Measurements from ENCODE around the gene TMEM52. TPM values are rescaled to one million over a fixed set of nuclear protein-coding genes. Genes with fewer than 3 reads are reported as not detected.
A peak's percentile ranks its signal among the peaks of the same experiment; 100 is the strongest.

The TMEM52 gene
- total and polyA plus RNA-seq, 9 of the 15 experiments (the other 6 are each of a cell fraction or from before 2014, with no cell fraction given), result 0.37 to 22.5 (median 6.8) TPM

DNA sequence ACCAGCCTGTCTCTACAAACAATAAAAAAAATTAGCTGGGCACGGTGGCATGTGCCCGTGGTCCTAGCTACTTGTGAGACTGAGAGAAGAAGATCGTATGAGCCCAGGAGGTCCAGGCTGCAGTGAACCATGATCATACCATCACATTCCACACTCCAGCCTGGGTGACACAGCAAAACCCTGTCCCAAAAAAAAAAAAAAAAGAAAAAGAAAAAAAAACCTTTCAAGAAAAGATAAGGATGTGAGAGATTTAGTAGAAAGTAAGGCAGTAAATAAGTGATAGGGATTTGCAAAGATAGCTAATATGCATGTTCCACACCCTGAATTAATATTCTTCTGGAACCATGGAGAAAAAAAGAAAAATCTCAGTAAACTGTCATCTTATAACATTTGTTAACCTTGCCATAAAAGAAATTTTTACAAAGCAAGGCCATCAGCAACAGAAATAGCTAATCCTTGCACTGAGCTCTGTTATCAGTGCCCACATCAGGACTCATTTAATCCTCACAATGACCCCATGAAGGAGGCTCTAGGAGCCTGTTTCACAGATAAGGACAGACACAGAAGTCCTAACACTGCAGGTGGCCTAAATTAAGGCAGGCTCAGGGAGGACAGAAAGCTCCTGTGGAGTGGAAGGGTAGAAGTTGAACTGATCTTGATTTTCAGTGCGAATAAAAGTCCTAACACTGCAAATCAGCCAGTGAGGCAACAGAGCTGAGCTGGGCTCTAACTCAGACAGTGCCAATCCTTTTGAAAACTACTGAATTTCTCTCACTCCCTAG is 35.8 kb downstream of the TMEM52 start (continued):
- TF ChIP-seq TBL1XR1 (IDR thresholded peaks at IDR 0.05; ENCODE audit: low read length in 2 of 2) (peak in 1 of 2 experiments; percentile 61; a peak in 1 of 4 replicates), SREBF1 (IDR thresholded peaks at IDR 0.05; ENCODE audit: borderline replicate concordance, low read depth, low read length) (no peak), CCAR2 (IDR thresholded peaks at IDR 0.05; ENCODE audit: low read depth, low read length) (no peak), TSC22D4 (tag; IDR thresholded peaks at IDR 0.05) (no peak), HNRNPL (IDR thresholded peaks at IDR 0.05; ENCODE audit: low read depth, low read length) (no peak), NR0B1 (IDR thresholded peaks at IDR 0.05; ENCODE audit: partially characterized antibody) (no peak), ZNF24 (IDR thresholded peaks at IDR 0.05) (no peak), FOXJ2 (tag; IDR thresholded peaks at IDR 0.05) (peak; percentile 71; the same call in 1 of the 2 replicates), SMARCA4 (IDR thresholded peaks at IDR 0.05) (peak; percentile 87), KDM1A (IDR thresholded peaks at IDR 0.05) (peak; percentile 98 to 99), ZBTB5 (IDR thresholded peaks at IDR 0.05) (no peak), MGA (IDR thresholded peaks at IDR 0.05) (no peak), PHF20 (IDR thresholded peaks at IDR 0.05; ENCODE audit: partially characterized antibody) (no peak)

Data from K562 (cell line).